Stimulated activated CD4-positive, alpha-beta T cell treated with anti-CD3 and anti-CD28 coated beads, Interleukin-2, amount 100 ng/mL, for 4 hours (primary cell): ENCODE results near the gene UACA.
"Not testable (repeated sequence)": the region's sequence is repeated elsewhere in the genome, so short reads cannot be mapped to it uniquely, and the experiment has no call there.

Experiments used
- DNase-seq: peaks from one replicate; pipeline ENCODE4 v3.0.0-alpha.2; 2020; ENCODE audit warnings: low read depth

The UACA gene

DNA sequence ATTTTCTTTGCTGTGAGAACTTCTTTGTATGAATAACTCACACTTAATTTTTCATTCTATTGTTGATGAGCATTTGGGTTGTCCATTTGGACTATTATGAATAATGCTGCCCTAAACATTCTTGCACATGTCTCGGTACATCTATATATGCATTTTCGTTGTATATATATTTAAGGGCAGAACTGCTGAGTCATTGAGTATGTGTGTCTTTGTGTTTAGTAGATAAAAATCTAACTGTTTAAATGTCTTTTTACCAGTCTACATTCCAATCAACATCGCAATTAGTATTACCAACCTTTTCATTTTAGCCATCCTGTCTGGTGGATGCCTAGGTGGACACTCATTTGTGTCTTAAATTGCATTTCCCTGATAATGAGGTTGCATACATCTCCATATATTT, 144.4 kb downstream of the UACA start:
- DNase-seq, result no peak

- DNase-seq, result no peak
Observed at GRCh38 chr15:70617911-70618287, 145.5 kb downstream of the UACA start.

DNA sequence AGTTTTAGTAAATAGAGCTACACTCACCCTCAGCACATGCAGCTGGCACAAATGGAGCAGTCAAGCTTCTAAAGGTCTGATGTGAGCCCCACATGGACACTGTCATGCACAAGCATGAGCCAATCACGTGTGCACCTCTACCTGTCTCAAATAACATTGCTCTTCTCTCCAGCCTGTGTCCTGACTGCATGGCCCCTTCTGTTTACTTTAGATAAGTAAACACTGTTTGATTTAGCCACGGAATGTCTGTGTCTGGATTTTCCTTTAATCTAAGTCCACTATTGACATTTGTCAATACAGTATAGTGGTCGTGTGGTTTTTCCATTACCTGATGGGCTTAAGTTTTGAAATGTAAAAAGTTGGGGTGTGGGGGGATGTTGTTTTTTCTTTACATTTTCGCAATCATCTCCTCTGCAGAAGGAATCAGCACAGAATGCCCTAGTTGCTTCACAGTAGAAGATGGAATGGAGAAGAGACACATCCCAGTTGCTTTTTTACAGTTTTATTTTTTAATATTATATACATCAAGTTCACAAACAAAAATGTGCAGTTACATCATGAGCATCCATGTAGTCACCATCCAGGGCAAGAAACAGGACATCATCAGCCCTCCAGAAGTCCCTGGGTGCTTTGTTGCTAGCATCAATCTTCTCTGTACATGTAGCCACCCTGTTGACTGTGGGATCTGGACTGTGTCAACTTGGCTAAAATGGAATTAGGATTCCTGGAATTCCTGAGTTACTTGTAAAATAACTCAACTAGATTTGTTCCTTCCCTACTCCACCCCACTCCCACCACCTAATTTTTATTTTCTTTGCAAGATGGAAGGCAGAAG, 146.1 kb downstream of the UACA start:
- DNase-seq, result no peak

- not testable (repeated sequence) for DNase-seq
Observed at GRCh38 chr15:70616311-70616756, 147.0 kb downstream of the UACA start.

- no peak for DNase-seq
Observed at GRCh38 chr15:70615435-70616310, 147.7 kb downstream of the UACA start.

DNA sequence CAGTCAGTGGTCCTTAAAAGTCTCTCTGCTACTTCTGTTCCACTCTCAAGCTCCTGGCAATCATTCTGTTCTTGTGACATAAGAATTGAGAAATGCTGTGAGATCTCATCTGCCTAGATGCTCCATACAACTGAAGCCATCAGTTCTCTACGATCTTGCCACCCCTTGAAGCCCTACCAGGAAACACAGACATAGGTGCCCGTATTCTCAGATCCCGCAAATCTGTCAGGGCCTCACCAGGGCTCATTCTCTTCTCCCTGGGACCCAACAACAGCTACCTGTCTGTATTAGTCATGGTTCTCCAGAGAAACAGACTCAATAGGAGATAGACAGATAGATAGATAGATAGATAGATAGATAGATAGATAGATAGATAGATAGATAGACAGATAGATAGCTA, 149.1 kb downstream of the UACA start:
- DNase-seq, result no peak

GRCh38 chr15:70613271-70613670, 150.1 kb downstream of the UACA start:
- no peak for DNase-seq

DNA sequence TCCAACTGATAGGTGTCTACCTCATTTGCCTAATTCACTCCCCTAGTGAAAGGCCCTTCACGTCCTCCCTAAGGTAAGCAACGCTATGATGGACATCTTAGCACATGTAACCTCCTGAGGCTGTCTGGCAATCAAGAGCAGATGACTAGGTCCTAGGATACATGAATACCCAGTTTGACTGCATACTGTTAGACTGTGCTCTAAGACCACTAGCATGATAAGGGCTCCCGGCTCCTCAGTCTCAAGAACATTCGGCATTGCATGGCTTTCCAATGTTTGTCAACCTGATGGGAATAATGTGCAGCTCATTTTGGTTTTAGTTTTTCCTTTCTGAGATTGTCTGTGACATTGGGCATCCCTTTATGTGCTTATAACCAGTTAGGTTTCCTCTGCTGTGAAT, 152.1 kb downstream of the UACA start:
- DNase-seq, result no peak

DNA sequence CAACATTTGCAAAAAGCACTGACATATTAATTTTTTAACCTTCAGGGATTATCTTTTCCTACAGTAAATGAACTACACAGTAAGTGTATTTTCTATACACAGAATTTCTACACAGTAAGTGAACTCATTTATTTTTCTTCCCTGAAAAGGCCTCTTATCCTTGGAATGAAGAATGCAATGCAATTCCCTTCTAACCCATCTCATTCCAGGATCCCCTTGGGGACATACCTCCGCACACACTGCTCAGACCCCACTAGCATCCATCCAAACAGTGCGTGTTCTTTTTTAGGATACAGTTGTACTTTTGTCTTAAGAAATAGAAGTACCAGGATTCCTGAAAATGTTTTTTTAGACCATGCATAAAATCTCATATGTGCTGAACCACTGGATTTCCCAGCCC, 152.8 kb downstream of the UACA start:
- no peak for DNase-seq

DNA sequence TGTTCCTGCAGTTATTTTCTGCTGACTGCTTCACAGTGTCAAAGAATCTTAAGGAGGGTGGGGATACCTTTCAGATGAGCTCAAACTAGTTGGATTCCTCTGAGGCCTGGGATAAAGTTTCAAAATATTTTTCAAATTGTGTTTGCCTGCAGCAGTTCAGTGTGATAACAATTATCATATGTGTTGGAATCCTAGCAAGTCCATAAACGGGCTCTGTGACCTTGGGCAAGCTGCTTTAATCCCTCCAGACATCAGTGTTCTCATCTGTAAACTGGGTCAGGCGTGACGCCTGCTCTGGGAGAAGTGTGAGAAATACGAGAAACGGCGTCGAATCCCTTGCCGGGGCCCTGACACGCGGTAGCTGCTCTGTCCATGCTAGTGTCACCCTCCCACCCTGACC, 153.5 kb downstream of the UACA start:
- DNase-seq, result no peak

DNA sequence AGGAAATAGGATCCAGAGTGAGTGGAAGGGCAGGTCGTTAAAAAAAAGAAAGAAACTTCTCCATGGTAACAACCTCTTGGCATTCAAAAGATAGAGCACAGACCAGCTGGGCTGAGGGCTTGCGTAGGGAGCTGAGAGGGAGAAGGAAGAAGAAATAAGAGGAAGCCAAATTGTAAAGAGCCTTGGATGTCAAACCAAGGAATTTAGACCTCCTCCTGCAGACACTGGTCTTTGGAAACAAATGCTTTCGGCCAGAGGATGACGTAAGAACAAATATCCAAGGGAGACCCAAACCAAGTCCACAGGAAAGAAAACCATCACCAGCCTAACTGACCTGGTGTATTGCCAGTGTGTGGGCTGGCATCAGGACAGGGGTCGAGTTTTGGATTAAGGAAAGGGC, 155.2 kb downstream of the UACA start:
- DNase-seq, result no peak

DNA sequence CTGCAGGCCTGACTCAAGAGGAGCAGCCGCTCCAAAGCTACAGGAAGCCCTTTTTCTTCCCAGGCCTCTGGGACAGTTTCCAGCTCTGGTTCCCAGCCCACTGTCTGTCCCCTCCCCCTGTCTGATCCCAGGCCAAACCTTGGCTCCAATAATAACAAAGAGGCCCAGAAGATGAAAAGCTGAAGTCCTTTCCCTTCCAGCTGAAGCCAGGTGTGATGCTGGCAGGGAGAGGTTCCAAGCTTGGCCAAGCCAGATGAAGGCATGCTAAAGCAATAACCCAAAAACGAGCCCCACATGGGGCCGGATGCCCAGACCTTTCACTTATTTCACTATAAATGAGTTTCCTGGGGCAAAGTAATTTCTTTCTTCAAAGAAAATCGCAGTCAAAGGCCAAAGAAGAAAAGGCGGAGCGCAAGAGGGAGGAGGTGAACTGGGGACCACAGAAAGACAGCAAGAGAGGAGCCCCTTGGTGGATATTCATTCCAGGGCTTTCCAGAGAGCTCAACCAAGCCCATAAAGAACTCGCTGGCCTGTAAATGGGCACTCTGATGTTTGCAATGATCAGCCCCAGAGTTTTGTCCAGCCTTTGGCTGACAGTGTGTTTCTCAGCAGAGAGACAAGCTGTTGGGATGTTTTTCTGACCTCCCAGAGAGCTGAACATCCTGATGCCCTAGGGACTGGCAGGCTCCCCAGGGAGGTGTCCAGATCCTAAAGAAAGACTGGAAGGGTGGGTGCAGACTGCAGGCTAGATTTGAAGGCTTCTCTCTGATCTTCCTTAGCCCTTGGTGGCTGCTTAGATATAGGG, 157.6 kb downstream of the UACA start:
- DNase-seq, result no peak

GRCh38 chr15:70604666-70605315, 158.6 kb downstream of the UACA start:
- no peak for DNase-seq
